Glomerular endothelial cell (primary cell): ENCODE results near the gene SLC13A2. TPM values are rescaled to one million over a fixed set of nuclear protein-coding genes. Genes with fewer than 3 reads are reported as not detected.

Source experiments
- DNase-seq: peaks from one replicate; pipeline ENCODE4 v3.0.0-alpha.2; 2011; ENCODE audit warnings: low read depth, low spot score; ENCODE audit errors: extremely low read depth
- total RNA-seq: library from RNA; depleted of rRNA; stranded (reverse); fragments of >200 nt; gene quantifications from 2 replicates; pipeline ENCODE4 v1.2.3, GENCODE V29; 2015

SLC13A2 gene
- total RNA-seq, 1 donor from 2014 or later = not detected

- DNase-seq = no peak
Measured at GRCh38 chr17:28470266-28470913, 3.1 kb upstream of the SLC13A2 start.

GRCh38 chr17:28470914-28471366, 2.5 kb upstream of the SLC13A2 start:
- no peak for DNase-seq

GRCh38 chr17:28471531-28472342, 1.7 kb upstream of the SLC13A2 start:
- DNase-seq = no peak

GRCh38 chr17:28472871-28473497, 460 bp upstream of the SLC13A2 start:
- DNase-seq = no peak

GRCh38 chr17:28474111-28474531, 677 bp downstream of the SLC13A2 start:
- no peak for DNase-seq

- DNase-seq = no peak
Measured at GRCh38 chr17:28475151-28475900, 1.9 kb downstream of the SLC13A2 start.

GRCh38 chr17:28476076-28476865, 2.8 kb downstream of the SLC13A2 start:
- no peak for DNase-seq

GRCh38 chr17:28477928-28478327, 4.5 kb downstream of the SLC13A2 start:
- DNase-seq = no peak

- no peak for DNase-seq
Measured at GRCh38 chr17:28478712-28479615, 5.5 kb downstream of the SLC13A2 start.

- no peak for DNase-seq
Measured at GRCh38 chr17:28480278-28480677, 6.8 kb downstream of the SLC13A2 start.

GRCh38 chr17:28480799-28481571, 7.5 kb downstream of the SLC13A2 start:
- no peak for DNase-seq

GRCh38 chr17:28482551-28483199, 9.2 kb downstream of the SLC13A2 start:
- no peak for DNase-seq

GRCh38 chr17:28484296-28484695, 10.9 kb downstream of the SLC13A2 start:
- no peak for DNase-seq

GRCh38 chr17:28485049-28485448, 11.6 kb downstream of the SLC13A2 start:
- DNase-seq = no peak

- DNase-seq = no peak
Measured at GRCh38 chr17:28487881-28488532, 14.6 kb downstream of the SLC13A2 start.

GRCh38 chr17:28488533-28489276, 15.3 kb downstream of the SLC13A2 start:
- no peak for DNase-seq

- no peak for DNase-seq
Measured at GRCh38 chr17:28491286-28491685, 17.8 kb downstream of the SLC13A2 start.
